LNCaP clone FGC (cell line): Measurements from ENCODE around the gene STIM2.
A peak's percentile ranks its signal among the peaks of the same experiment; 100 is the strongest.

Experiments
- DNase-seq: peaks from one replicate; pipeline ENCODE4 v3.0.0-alpha.2; 2011; ENCODE audit warnings: low read depth
- H3K4me3 ChIP-seq: 2 replicates; pipeline ENCODE4 v1.5.1; 2011; ENCODE audit warnings: mild to moderate bottlenecking, low read depth, low read length, control low read depth
- CTCF ChIP-seq: IDR thresholded peaks from 2 replicates; pipeline ENCODE4 v1.5.1; 2012; ENCODE audit warnings: mild to moderate bottlenecking; ENCODE audit not compliant: control insufficient read depth, insufficient read depth; ENCODE audit errors: extremely low read depth

The STIM2 gene

GRCh38 chr4:27062256-27062655 is 201.6 kb downstream of the STIM2 start:
- TF ChIP-seq CTCF: no peak
- DNase-seq: no peak
- H3K4me3 ChIP-seq: no peak overlapping the region

GRCh38 chr4:27066591-27066990 is 205.9 kb downstream of the STIM2 start:
- DNase-seq: peak; percentile 79
- no peak overlapping the region for H3K4me3 ChIP-seq
- TF ChIP-seq CTCF: no peak

GRCh38 chr4:27068151-27068867 is 207.7 kb downstream of the STIM2 start:
- TF ChIP-seq CTCF: no peak
- DNase-seq: no peak
- H3K4me3 ChIP-seq: no peak overlapping the region
